Measurements from ENCODE around the gene SLC25A33. TPM values are rescaled to one million over a fixed set of nuclear protein-coding genes. Genes with fewer than 3 reads are reported as not detected.

Gene SLC25A33
- total and polyA plus RNA-seq, 7 experiments from 2014 or later: 2.5 to 8.0 (median 5.3) TPM

DNA sequence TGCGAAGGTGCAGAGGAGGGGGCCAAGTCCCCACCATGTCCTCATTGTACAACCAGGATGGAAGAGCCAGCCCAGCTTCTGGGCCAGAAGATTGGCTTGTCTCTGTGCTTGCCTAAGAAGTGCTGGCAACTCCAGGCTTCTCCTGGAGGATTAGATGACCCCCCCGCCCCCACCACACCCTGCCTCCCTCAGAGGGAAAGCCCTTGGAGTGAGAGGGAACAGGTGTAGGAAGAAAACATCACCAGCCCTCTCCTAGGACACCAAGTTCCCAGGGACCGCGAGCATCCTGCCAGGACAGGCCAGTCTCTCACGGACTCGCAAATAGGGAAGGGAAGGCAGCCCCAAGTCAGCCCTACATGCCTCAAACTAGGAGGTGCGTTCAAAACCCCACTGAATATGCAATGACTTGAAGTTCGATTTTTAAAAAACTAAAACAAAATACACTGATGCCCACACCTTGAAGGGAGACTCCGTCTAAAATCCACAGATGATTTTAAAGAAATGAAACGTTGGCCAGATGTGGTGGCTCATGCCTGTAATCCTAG lies 20.7 kb upstream of the SLC25A33 start:
- CTCF ChIA-PET: no interaction called here
- intact Hi-C loops (cut with micrococcal nuclease): no loop called here
- H3K4me1 Mint-ChIP-seq: peaks cover 0 to 5% (median 0%) of the 10 kb centered on the region in 7 donors
- Histone ChIP-seq H3K36me3 (ENCODE audit: control insufficient read depth in 2 of 3, insufficient read depth in 3 of 3, low read length in 3 of 3) (no peaks in the 10 kb centered on the region), H3K27me3 (ENCODE audit: control insufficient read depth in 2 of 2, insufficient read depth in 2 of 2, low read length in 2 of 2) (no peaks in the 10 kb centered on the region), H3K9me3 (ENCODE audit: control insufficient read depth in 2 of 3, low read length in 3 of 3) (no peaks in the 10 kb centered on the region), H3K27ac (ENCODE audit: low read depth, low read length) (no peak overlapping the region), H3K4me1 (ENCODE audit: control insufficient read depth in 2 of 2, insufficient read depth in 2 of 2, low read length in 2 of 2) (no peaks in the 10 kb centered on the region), H3K4me3 (ENCODE audit: low read length) (no peak overlapping the region)
- H3K27ac Mint-ChIP-seq: no peak overlapping the region
- H3K9me3 Mint-ChIP-seq: peaks cover 0 to 2% (median 0%) of the 10 kb centered on the region in 11 donors
- POLR2A ChIA-PET: no interaction called here
- ATAC-seq (no peak), DNase-seq (no peak)
- no peaks in the 10 kb centered on the region for H3K36me3 Mint-ChIP-seq
- H3K27me3 Mint-ChIP-seq: no peaks in the 10 kb centered on the region
- no peak overlapping the region for H3K4me3 Mint-ChIP-seq

DNA sequence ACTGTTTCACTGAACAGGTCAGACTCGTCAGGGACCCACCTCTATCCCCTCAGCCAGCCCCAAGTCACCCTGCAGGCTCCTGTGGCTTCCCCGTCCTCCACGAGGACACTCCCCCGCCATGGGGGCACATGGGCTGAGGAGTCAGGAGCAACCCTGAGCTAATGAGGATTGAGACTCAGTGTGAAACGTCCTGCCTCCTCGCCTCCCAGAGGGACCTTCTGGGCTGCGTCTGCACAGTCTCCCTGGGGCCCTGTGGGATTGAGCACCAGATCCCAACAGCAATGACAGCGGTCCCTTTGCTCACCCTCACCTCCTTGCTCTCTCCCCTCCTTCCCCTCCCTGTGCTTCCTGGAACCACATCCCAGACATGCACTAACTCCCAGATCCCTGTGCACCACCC lies 18.9 kb upstream of the SLC25A33 start:
- CTCF ChIA-PET: no interaction called here
- POLR2A ChIA-PET: no interaction called here
- intact Hi-C loops (cut with micrococcal nuclease): no loop called here
- no peaks in the 10 kb centered on the region for H3K9me3 ChIP-seq (ENCODE audit: control insufficient read depth in 2 of 3, low read length in 3 of 3)
- no peaks in the 10 kb centered on the region for H3K27me3 ChIP-seq (ENCODE audit: control insufficient read depth in 2 of 2, insufficient read depth in 2 of 2, low read length in 2 of 2)
- H3K4me1 Mint-ChIP-seq: peaks cover 0 to 5% (median 0%) of the 10 kb centered on the region in 7 donors
- H3K4me3 ChIP-seq (ENCODE audit: low read length): no peak overlapping the region
- no peaks in the 10 kb centered on the region for H3K36me3 ChIP-seq (ENCODE audit: control insufficient read depth in 2 of 3, insufficient read depth in 3 of 3, low read length in 3 of 3)
- no peaks in the 10 kb centered on the region for H3K36me3 Mint-ChIP-seq
- H3K27ac ChIP-seq (ENCODE audit: low read depth, low read length): no peak overlapping the region
- no peaks in the 10 kb centered on the region for H3K27me3 Mint-ChIP-seq
- no peaks in the 10 kb centered on the region for H3K4me1 ChIP-seq (ENCODE audit: control insufficient read depth in 2 of 2, insufficient read depth in 2 of 2, low read length in 2 of 2)
- no peak overlapping the region for H3K4me3 Mint-ChIP-seq
- no peaks in the 10 kb centered on the region for H3K9me3 Mint-ChIP-seq
- DNase-seq (no peak), ATAC-seq (no peak)
- H3K27ac Mint-ChIP-seq: no peak overlapping the region

DNA sequence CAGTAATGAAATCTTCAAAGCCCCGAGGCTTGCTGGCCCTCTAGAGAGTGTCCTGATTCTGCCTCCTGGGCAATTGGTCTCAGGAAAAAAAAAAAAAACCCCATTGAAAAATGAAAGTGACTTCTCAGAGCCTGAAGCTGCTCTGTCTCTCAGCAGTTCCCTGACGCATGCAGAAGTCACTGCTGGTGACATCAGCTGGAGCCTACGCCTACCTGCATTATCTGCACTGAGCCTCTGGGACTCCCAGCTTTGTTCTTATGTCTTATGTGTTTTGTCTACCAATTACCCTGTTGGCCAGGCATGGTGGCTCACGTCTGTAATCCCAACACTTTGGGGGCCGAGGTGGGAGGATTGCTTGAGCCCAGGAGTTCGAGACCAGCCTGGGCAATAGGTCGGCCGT lies 10.1 kb upstream of the SLC25A33 start:
- no peak for DNase-seq
- CTCF ChIA-PET: no interaction called here
- H3K27me3 Mint-ChIP-seq: no peaks in the 10 kb centered on the region
- no peaks in the 10 kb centered on the region for H3K4me1 ChIP-seq (ENCODE audit: control insufficient read depth in 2 of 2, insufficient read depth in 2 of 2, low read length in 2 of 2)
- no peaks in the 10 kb centered on the region for H3K9me3 ChIP-seq (ENCODE audit: control insufficient read depth in 2 of 3, low read length in 3 of 3)
- H3K4me1 Mint-ChIP-seq: no peaks in the 10 kb centered on the region
- no peak for ATAC-seq
- no peak overlapping the region for H3K27ac Mint-ChIP-seq
- H3K36me3 Mint-ChIP-seq: no peaks in the 10 kb centered on the region
- POLR2A ChIA-PET: no interaction called here
- H3K27ac ChIP-seq (ENCODE audit: low read depth, low read length): no peak overlapping the region
- H3K27me3 ChIP-seq (ENCODE audit: control insufficient read depth in 2 of 2, insufficient read depth in 2 of 2, low read length in 2 of 2): no peaks in the 10 kb centered on the region
- H3K4me3 ChIP-seq (ENCODE audit: low read length): no peak overlapping the region
- no peak overlapping the region for H3K4me3 Mint-ChIP-seq
- H3K36me3 ChIP-seq (ENCODE audit: control insufficient read depth in 2 of 3, insufficient read depth in 3 of 3, low read length in 3 of 3): no peaks in the 10 kb centered on the region
- no peaks in the 10 kb centered on the region for H3K9me3 Mint-ChIP-seq
- intact Hi-C loops (cut with micrococcal nuclease): no loop called here

DNA sequence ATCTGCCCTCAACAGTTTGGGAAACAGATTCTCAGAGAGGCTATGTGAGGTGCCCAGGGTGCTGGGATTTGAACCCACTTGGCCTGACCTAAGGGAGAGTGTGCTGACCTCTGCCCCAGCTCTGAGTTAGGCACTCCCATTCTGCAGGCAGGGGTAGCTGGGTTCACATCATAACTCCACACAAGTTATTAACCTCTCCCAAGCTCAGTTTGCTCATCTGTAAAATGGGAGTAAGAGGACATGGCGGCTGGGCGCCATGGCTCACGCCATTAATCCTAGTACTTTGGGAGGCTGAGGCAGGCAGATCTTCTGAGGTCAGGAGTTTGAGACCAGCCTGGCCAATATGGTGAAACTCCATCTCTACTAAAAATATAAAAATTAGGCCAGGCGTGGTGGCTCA lies 8.9 kb upstream of the SLC25A33 start:
- intact Hi-C loops (cut with micrococcal nuclease): loop anchor here in 1 of 2 donors (10.0 kb wide), 1 partner anchor 1566 kb away; the partner anchor contains the start of gene PARK7

DNA sequence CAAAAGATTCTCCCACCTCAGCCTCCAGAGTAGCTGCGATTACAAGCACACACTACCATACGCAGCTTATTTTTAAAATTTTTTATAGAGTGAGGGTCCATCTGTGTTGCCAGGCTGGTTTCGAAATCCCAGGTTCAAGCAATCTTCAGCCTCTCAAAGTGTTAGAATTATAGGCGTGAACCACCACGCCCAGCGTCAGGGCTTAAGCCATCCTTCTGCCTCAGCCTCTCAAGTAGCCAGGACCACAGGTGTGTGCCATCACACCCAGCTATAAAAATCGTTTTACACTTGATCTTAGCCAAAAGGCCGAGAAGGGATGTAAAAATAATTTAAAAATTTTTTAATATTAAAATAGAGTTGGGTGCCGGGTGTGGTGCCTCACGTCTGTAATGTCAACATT lies 4.3 kb upstream of the SLC25A33 start:
- Mint-ChIP-seq H3K4me1 (peaks cover 6 to 18% (median 15%) of the 10 kb centered on the region in 7 donors), H3K27ac (no peak overlapping the region), H3K36me3 (no peaks in the 10 kb centered on the region), H3K27me3 (no peaks in the 10 kb centered on the region), H3K4me3 (no peak overlapping the region), H3K9me3 (no peaks in the 10 kb centered on the region)
- no peak for ATAC-seq
- CTCF ChIA-PET: no interaction called here
- Histone ChIP-seq H3K4me3 (ENCODE audit: low read length) (no peak overlapping the region), H3K36me3 (ENCODE audit: control insufficient read depth in 2 of 3, insufficient read depth in 3 of 3, low read length in 3 of 3) (no peaks in the 10 kb centered on the region), H3K27me3 (ENCODE audit: control insufficient read depth in 2 of 2, insufficient read depth in 2 of 2, low read length in 2 of 2) (no peaks in the 10 kb centered on the region), H3K27ac (ENCODE audit: low read depth, low read length) (no peak overlapping the region), H3K9me3 (ENCODE audit: control insufficient read depth in 2 of 3, low read length in 3 of 3) (no peaks in the 10 kb centered on the region), H3K4me1 (ENCODE audit: control insufficient read depth in 2 of 2, insufficient read depth in 2 of 2, low read length in 2 of 2) (peaks cover 5 to 8% of the 10 kb centered on the region in 2 donors)
- intact Hi-C loops (cut with micrococcal nuclease): loop anchor here in 1 of 2 donors (5.0 to 10.0 kb wide), 2 partner anchors 937 to 1570 kb away; partner anchors contain the start of genes DFFA, PARK7 and PEX14
- POLR2A ChIA-PET: no interaction called here
- DNase-seq: no peak

More for the DNA sequence above, 8.9 kb upstream of the SLC25A33 start:
- Histone ChIP-seq H3K27ac (ENCODE audit: low read depth, low read length) (no peak overlapping the region), H3K36me3 (ENCODE audit: control insufficient read depth in 2 of 3, insufficient read depth in 3 of 3, low read length in 3 of 3) (no peaks in the 10 kb centered on the region), H3K27me3 (ENCODE audit: control insufficient read depth in 2 of 2, insufficient read depth in 2 of 2, low read length in 2 of 2) (no peaks in the 10 kb centered on the region), H3K4me3 (ENCODE audit: low read length) (no peak overlapping the region), H3K4me1 (ENCODE audit: control insufficient read depth in 2 of 2, insufficient read depth in 2 of 2, low read length in 2 of 2) (no peaks in the 10 kb centered on the region), H3K9me3 (ENCODE audit: control insufficient read depth in 2 of 3, low read length in 3 of 3) (no peaks in the 10 kb centered on the region)
- no peaks in the 10 kb centered on the region for H3K27me3 Mint-ChIP-seq
- no peaks in the 10 kb centered on the region for H3K9me3 Mint-ChIP-seq
- no peak for ATAC-seq
- POLR2A ChIA-PET: interaction anchor here (0.6 kb wide), 1 partner anchor 256 kb away, joined by 3 read pairs; no protein-coding TSS in a partner anchor
- CTCF ChIA-PET: no interaction called here
- no peaks in the 10 kb centered on the region for H3K4me1 Mint-ChIP-seq
- no peaks in the 10 kb centered on the region for H3K36me3 Mint-ChIP-seq
- no peak for DNase-seq
- H3K27ac Mint-ChIP-seq: no peak overlapping the region
- no peak overlapping the region for H3K4me3 Mint-ChIP-seq

DNA sequence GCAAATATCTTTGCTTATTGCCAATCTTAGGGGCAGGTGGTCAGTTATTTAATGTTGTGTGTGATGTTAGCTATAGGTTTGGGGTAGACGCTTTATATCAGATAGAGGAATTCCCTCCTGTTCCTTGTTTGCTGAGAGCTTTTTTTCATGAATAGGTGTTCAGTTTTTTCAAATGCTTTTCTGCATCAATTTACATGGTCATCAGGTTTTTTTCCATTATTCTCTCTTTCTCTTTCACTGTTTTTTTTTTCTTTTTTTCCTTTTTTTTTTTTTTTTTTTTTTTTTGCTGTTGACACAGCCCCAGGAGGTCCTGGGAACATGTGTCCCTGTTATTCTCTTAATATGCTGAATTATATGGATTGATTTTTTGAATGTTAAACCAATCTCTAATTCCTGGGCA lies 3.0 kb upstream of the SLC25A33 start:
- intact Hi-C loops (cut with micrococcal nuclease): loop anchor here in 1 of 2 donors (5.0 to 10.0 kb wide), 2 partner anchors 936 to 1572 kb away; partner anchors contain the start of genes DFFA, PARK7 and PEX14
- DNase-seq (no peak), ATAC-seq (no peak)
- H3K4me1 ChIP-seq (ENCODE audit: control insufficient read depth in 2 of 2, insufficient read depth in 2 of 2, low read length in 2 of 2): peaks cover 5 to 8% of the 10 kb centered on the region in 2 donors
- no peak overlapping the region for H3K4me3 ChIP-seq (ENCODE audit: low read length)
- POLR2A ChIA-PET: no interaction called here
- Mint-ChIP-seq H3K36me3 (no peaks in the 10 kb centered on the region), H3K27ac (peak overlapping the region in 1 of 9 donors; percentile 5), H3K4me1 (peaks cover 9 to 29% (median 23%) of the 10 kb centered on the region in 7 donors), H3K27me3 (no peaks in the 10 kb centered on the region), H3K9me3 (no peaks in the 10 kb centered on the region), H3K4me3 (no peak overlapping the region)
- H3K27ac ChIP-seq (ENCODE audit: low read depth, low read length): no peak overlapping the region
- CTCF ChIA-PET: no interaction called here
- H3K36me3 ChIP-seq (ENCODE audit: control insufficient read depth in 2 of 3, insufficient read depth in 3 of 3, low read length in 3 of 3): no peaks in the 10 kb centered on the region
- H3K9me3 ChIP-seq (ENCODE audit: control insufficient read depth in 2 of 3, low read length in 3 of 3): no peaks in the 10 kb centered on the region
- H3K27me3 ChIP-seq (ENCODE audit: control insufficient read depth in 2 of 2, insufficient read depth in 2 of 2, low read length in 2 of 2): no peaks in the 10 kb centered on the region

Data from naive thymus-derived CD4-positive, alpha-beta T cell (primary cell).